DND-41 (cell line): ENCODE results near the gene RAB34.
"Not testable (repeated sequence)": the region's sequence is repeated elsewhere in the genome, so short reads cannot be mapped to it uniquely, and the experiment has no call there.

Experiments
- CTCF ChIP-seq: IDR thresholded peaks from 2 replicates; pipeline ENCODE4 v1.5.1; 2012; ENCODE audit warnings: borderline replicate concordance, low read length, moderate library complexity, mild to moderate bottlenecking; ENCODE audit not compliant: poor library complexity, severe bottlenecking; ENCODE audit errors: extremely low read depth
- EZH2 ChIP-seq: IDR thresholded peaks from 3 replicates; pipeline ENCODE4 v1.6.1; 2012; ENCODE audit warnings: borderline replicate concordance, low read depth, mild to moderate bottlenecking, moderate library complexity, low read length, inconsistent platforms; ENCODE audit not compliant: severe bottlenecking

- not testable (repeated sequence) for TF ChIP-seq CTCF, EZH2
Measured at GRCh38 chr17:28720997-28721329, 3.3 kb upstream of the RAB34 start.
